CD4-positive, CD25-positive, alpha-beta regulatory T cell (primary cell): ENCODE data around the gene ZNF148. TPM values are rescaled to one million over a fixed set of nuclear protein-coding genes. Genes with fewer than 3 reads are reported as not detected.
A peak's percentile ranks its signal among the peaks of the same experiment; 100 is the strongest.

ENCODE experiments used
- ATAC-seq, 2 donors: fragments of 150-1000 bp; cut with Tn5 transposase; one replicate each; pipeline ENCODE4 v1.10.0; 2021; ENCODE audit warnings: low read depth in 2 of 2, moderate number of reproducible peaks in 2 of 2, moderate library complexity in 1 of 2
- DNase-seq, 3 donors: peaks; one replicate each; pipeline versions ENCODE4 v3.0.0 to v3.0.0-alpha.2; 2012 to 2022; ENCODE audit warnings: mixed read lengths in 1 of 3
- H3K27ac ChIP-seq: one replicate; pipeline ENCODE4 v1.7.0; 2013; ENCODE audit warnings: mild to moderate bottlenecking, low read length; ENCODE audit not compliant: insufficient read depth, poor library complexity, severe bottlenecking
- H3K27me3 ChIP-seq: one replicate; pipeline ENCODE4 v1.7.0; 2013; ENCODE audit warnings: low read length; ENCODE audit not compliant: control insufficient read depth, insufficient read depth
- H3K36me3 ChIP-seq: one replicate; pipeline ENCODE4 v1.7.0; 2013; ENCODE audit warnings: mild to moderate bottlenecking, low read length, moderate library complexity; ENCODE audit not compliant: control insufficient read depth, insufficient read depth
- H3K4me1 ChIP-seq: 2 replicates; pipeline ENCODE4 v1.7.0; 2013; ENCODE audit warnings: mild to moderate bottlenecking, low read length; ENCODE audit not compliant: insufficient read depth, control insufficient read depth, poor library complexity, severe bottlenecking
- H3K4me3 ChIP-seq: one replicate; pipeline ENCODE4 v1.7.0; 2013; ENCODE audit warnings: low read depth, mild to moderate bottlenecking, low read length, moderate library complexity
- H3K9me3 ChIP-seq, 2 experiments: 1 replicate in 1 of 2; 2 replicates in 1 of 2; pipeline ENCODE4 v1.7.0; 2013; ENCODE audit warnings: low read length in 2 of 2, mild to moderate bottlenecking in 1 of 2, moderate library complexity in 1 of 2; ENCODE audit not compliant: control insufficient read depth in 2 of 2
- H3K27ac Mint-ChIP-seq, 3 donors: one replicate each; pipeline ENCODE4 v1.8.0; 2020 to 2022; ENCODE audit warnings: mild to moderate bottlenecking in 3 of 3, mixed read lengths in 3 of 3, moderate library complexity in 2 of 3
- H3K27me3 Mint-ChIP-seq: one replicate; pipeline ENCODE4 v1.8.0; 2022; ENCODE audit warnings: mild to moderate bottlenecking, mixed read lengths
- H3K36me3 Mint-ChIP-seq: one replicate; pipeline ENCODE4 v1.8.0; 2020; ENCODE audit warnings: mixed read lengths
- H3K4me1 Mint-ChIP-seq, 4 donors: one replicate each; pipeline ENCODE4 v1.8.0; 2020 to 2022; ENCODE audit warnings: mixed read lengths in 4 of 4, mild to moderate bottlenecking in 1 of 4
- H3K4me3 Mint-ChIP-seq, 4 donors: one replicate each; pipeline ENCODE4 v1.8.0; 2020 to 2022; ENCODE audit warnings: mild to moderate bottlenecking in 4 of 4, mixed read lengths in 4 of 4, moderate library complexity in 3 of 4
- H3K9me3 Mint-ChIP-seq, 7 donors: one replicate each; pipeline ENCODE4 v1.8.0; 2020 to 2022; ENCODE audit warnings: mixed read lengths in 7 of 7, mild to moderate bottlenecking in 3 of 7, moderate library complexity in 2 of 7
- polyA plus RNA-seq, 4 donors: library from polyadenylated mRNA; unstranded; fragments of 300-500 nt; fragmentation: Illumina TruSeq; gene quantifications; one replicate each; pipeline ENCODE4 v1.2.3, GENCODE V29; 2021
- total RNA-seq: library from RNA; stranded (reverse); gene quantifications from one replicate; pipeline ENCODE4 v1.2.3, GENCODE V29; 2022

Gene ZNF148
- total and polyA plus RNA-seq, 5 donors from 2014 or later, result 50.6 to 75.0 (median 63.8) TPM

- H3K27me3 Mint-ChIP-seq, result no peaks in the 10 kb centered on the region
- H3K4me1 ChIP-seq, result peaks cover 4% of the 10 kb centered on the region
- H3K36me3 Mint-ChIP-seq, result no peaks in the 10 kb centered on the region
- no peak overlapping the region for H3K27ac ChIP-seq
- H3K36me3 ChIP-seq, result no peaks in the 10 kb centered on the region
- H3K27ac Mint-ChIP-seq, result no peak overlapping the region
- no peak for ATAC-seq
- peaks cover 2 to 17% (median 15%) of the 10 kb centered on the region in 4 donors for H3K4me1 Mint-ChIP-seq
- H3K9me3 Mint-ChIP-seq, result peaks cover 0 to 2% (median 0%) of the 10 kb centered on the region in 7 donors
- no peaks in the 10 kb centered on the region for H3K27me3 ChIP-seq
- H3K4me3 Mint-ChIP-seq, result no peak overlapping the region
- no peaks in the 10 kb centered on the region for H3K9me3 ChIP-seq
- DNase-seq, result no peak
- H3K4me3 ChIP-seq, result no peak overlapping the region
Measured at GRCh38 chr3:125386811-125387210, 11.7 kb upstream of the ZNF148 start.

- Histone ChIP-seq H3K9me3 (no peaks in the 10 kb centered on the region), H3K27me3 (no peaks in the 10 kb centered on the region), H3K4me1 (peaks cover 11% of the 10 kb centered on the region), H3K4me3 (no peak overlapping the region), H3K27ac (no peak overlapping the region), H3K36me3 (no peaks in the 10 kb centered on the region)
- no peak overlapping the region for H3K27ac Mint-ChIP-seq
- no peak for DNase-seq
- no peaks in the 10 kb centered on the region for H3K36me3 Mint-ChIP-seq
- H3K27me3 Mint-ChIP-seq, result no peaks in the 10 kb centered on the region
- H3K9me3 Mint-ChIP-seq, result peaks cover 0 to 2% (median 0%) of the 10 kb centered on the region in 7 donors
- H3K4me1 Mint-ChIP-seq, result peaks cover 7 to 16% (median 10%) of the 10 kb centered on the region in 4 donors
- H3K4me3 Mint-ChIP-seq, result no peak overlapping the region
- no peak for ATAC-seq
Measured at GRCh38 chr3:125383744-125384143, 8.6 kb upstream of the ZNF148 start.

- Mint-ChIP-seq H3K27me3 (no peaks in the 10 kb centered on the region), H3K9me3 (peaks cover 0 to 2% (median 0%) of the 10 kb centered on the region in 7 donors), H3K4me1 (peaks cover 7 to 16% (median 9%) of the 10 kb centered on the region in 4 donors), H3K36me3 (no peaks in the 10 kb centered on the region), H3K27ac (no peak overlapping the region), H3K4me3 (no peak overlapping the region)
- Histone ChIP-seq H3K36me3 (no peaks in the 10 kb centered on the region), H3K9me3 (no peaks in the 10 kb centered on the region), H3K27ac (no peak overlapping the region), H3K4me1 (peaks cover 11% of the 10 kb centered on the region), H3K4me3 (no peak overlapping the region), H3K27me3 (no peaks in the 10 kb centered on the region)
- ATAC-seq, result no peak
- no peak for DNase-seq
Measured at GRCh38 chr3:125382298-125382697, 7.2 kb upstream of the ZNF148 start.

DNA sequence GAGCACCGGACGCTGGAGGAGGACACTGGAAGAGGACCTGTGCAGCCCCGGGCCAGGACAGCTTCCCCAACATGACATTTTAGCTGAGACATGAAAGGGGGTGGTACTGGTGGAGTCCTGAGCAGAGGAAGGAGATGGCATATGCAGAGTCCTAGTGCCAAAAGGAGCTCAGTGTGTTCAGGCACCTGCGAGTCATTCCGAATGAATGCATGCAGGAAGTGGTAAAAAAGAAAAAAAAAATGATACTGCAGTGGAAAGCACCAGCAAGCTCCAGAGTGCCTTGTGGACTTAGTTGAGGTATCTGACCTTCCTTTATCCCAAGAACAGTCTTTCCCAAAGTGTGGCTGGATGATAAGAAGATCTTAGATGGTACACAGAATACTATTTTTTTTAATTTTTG lies 6.6 kb upstream of the ZNF148 start:
- peaks cover 7 to 16% (median 10%) of the 10 kb centered on the region in 4 donors for H3K4me1 Mint-ChIP-seq
- DNase-seq (peak in 2 of 3 donors; percentile 11 to 67), ATAC-seq (peak; percentile 68 to 77)
- Histone ChIP-seq H3K36me3 (no peaks in the 10 kb centered on the region), H3K4me1 (peaks cover 11% of the 10 kb centered on the region), H3K9me3 (no peaks in the 10 kb centered on the region), H3K27me3 (no peaks in the 10 kb centered on the region), H3K27ac (no peak overlapping the region), H3K4me3 (no peak overlapping the region)
- H3K9me3 Mint-ChIP-seq, result peaks cover 0 to 2% (median 0%) of the 10 kb centered on the region in 7 donors
- no peak overlapping the region for H3K27ac Mint-ChIP-seq
- no peaks in the 10 kb centered on the region for H3K27me3 Mint-ChIP-seq
- H3K36me3 Mint-ChIP-seq, result no peaks in the 10 kb centered on the region
- H3K4me3 Mint-ChIP-seq, result peak overlapping the region in 3 of 4 donors; percentile 40 to 62 (median 58)

GRCh38 chr3:125381314-125381713 lies 6.2 kb upstream of the ZNF148 start:
- Mint-ChIP-seq H3K4me1 (peaks cover 7 to 16% (median 11%) of the 10 kb centered on the region in 4 donors), H3K36me3 (no peaks in the 10 kb centered on the region), H3K27ac (no peak overlapping the region), H3K27me3 (no peaks in the 10 kb centered on the region), H3K4me3 (peak overlapping the region in 2 of 4 donors; percentile 40 to 58), H3K9me3 (peaks cover 0 to 2% (median 0%) of the 10 kb centered on the region in 7 donors)
- no peak overlapping the region for H3K4me3 ChIP-seq
- no peaks in the 10 kb centered on the region for H3K36me3 ChIP-seq
- no peaks in the 10 kb centered on the region for H3K27me3 ChIP-seq
- H3K9me3 ChIP-seq, result no peaks in the 10 kb centered on the region
- DNase-seq (no peak), ATAC-seq (no peak)
- H3K4me1 ChIP-seq, result peaks cover 11% of the 10 kb centered on the region
- no peak overlapping the region for H3K27ac ChIP-seq

GRCh38 chr3:125379483-125379882 lies 4.4 kb upstream of the ZNF148 start:
- Mint-ChIP-seq H3K27me3 (no peaks in the 10 kb centered on the region), H3K9me3 (peaks cover 0 to 2% (median 0%) of the 10 kb centered on the region in 7 donors), H3K4me1 (peaks cover 13 to 25% (median 17%) of the 10 kb centered on the region in 4 donors), H3K27ac (no peak overlapping the region), H3K4me3 (no peak overlapping the region), H3K36me3 (peaks cover under 1% of the 10 kb centered on the region)
- H3K36me3 ChIP-seq, result no peaks in the 10 kb centered on the region
- no peak overlapping the region for H3K27ac ChIP-seq
- peaks cover 20% of the 10 kb centered on the region for H3K4me1 ChIP-seq
- no peaks in the 10 kb centered on the region for H3K9me3 ChIP-seq
- no peak for ATAC-seq
- no peaks in the 10 kb centered on the region for H3K27me3 ChIP-seq
- no peak for DNase-seq
- H3K4me3 ChIP-seq, result no peak overlapping the region

DNA sequence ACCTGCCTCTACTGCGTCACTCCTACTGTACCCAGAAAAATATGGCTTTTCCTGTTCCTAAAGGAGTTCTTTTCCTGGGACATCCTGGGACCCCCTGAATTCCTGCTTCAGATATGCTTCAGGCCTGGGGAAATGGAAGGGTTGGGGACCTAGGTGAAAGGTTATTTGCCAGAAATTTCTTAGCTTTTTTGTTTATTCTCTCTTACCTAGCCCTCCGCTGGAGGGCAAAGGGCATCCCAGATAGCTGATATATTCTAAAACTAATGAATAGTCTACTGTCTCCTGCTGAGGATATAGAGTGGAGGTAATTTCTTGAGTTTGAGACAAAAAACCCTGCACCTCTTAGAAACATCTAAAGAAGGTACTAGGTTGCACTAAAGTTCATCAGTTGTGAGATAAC lies 3.6 kb upstream of the ZNF148 start:
- Mint-ChIP-seq H3K4me1 (peaks cover 17 to 32% (median 24%) of the 10 kb centered on the region in 4 donors), H3K36me3 (peaks cover 5% of the 10 kb centered on the region), H3K9me3 (no peaks in the 10 kb centered on the region), H3K27me3 (no peaks in the 10 kb centered on the region), H3K27ac (no peak overlapping the region), H3K4me3 (peak overlapping the region in 2 of 4 donors; percentile 22 to 30)
- H3K4me3 ChIP-seq, result no peak overlapping the region
- ATAC-seq (no peak), DNase-seq (no peak)
- no peak overlapping the region for H3K27ac ChIP-seq
- H3K27me3 ChIP-seq, result no peaks in the 10 kb centered on the region
- H3K36me3 ChIP-seq, result no peaks in the 10 kb centered on the region
- no peaks in the 10 kb centered on the region for H3K9me3 ChIP-seq
- H3K4me1 ChIP-seq, result peaks cover 26% of the 10 kb centered on the region

DNA sequence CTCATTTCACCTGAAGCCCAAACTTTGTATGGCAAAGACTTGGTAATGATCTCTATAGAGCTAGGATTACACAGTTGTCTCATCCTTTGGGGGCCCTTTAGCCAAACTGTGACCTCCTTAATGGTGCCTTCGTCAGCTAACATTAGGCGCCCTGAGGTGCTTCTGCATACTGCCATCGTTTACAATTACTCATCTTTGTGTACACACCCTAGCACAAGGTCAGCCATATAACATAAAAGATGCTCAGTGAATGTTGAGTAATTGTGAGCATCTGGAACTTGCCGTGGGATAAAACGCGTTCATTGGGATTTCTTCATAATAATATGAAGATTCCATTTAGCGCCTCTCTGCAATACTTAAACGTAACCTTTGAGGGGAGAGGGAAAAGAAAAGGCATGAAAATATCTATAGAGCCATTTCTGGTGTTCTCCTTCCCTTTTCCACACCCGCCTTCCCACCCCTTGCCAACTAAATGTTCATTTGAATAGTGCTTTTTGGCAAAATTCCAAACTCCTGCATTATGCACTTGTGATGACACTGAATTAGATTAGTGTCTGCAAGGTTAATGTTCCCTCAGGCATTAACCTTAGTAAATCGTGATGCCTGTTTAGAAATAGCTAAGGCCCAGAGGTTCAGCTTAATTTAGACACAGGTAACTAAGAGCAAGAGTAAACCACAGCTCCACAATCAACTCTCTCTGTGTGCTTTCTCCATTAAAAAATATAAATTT lies 990 bp upstream of the ZNF148 start:
- H3K4me1 ChIP-seq, result peaks cover 31% of the 10 kb centered on the region
- H3K27me3 Mint-ChIP-seq, result no peaks in the 10 kb centered on the region
- no peaks in the 10 kb centered on the region for H3K9me3 ChIP-seq
- peaks cover 8% of the 10 kb centered on the region for H3K36me3 Mint-ChIP-seq
- H3K27ac Mint-ChIP-seq, result peak overlapping the region; percentile 98
- no peaks in the 10 kb centered on the region for H3K27me3 ChIP-seq
- H3K4me3 Mint-ChIP-seq, result peak overlapping the region; percentile 95 to 99 (median 96)
- H3K36me3 ChIP-seq, result no peaks in the 10 kb centered on the region
- ATAC-seq, result no peak
- H3K27ac ChIP-seq, result peak overlapping the region; percentile 90
- no peaks in the 10 kb centered on the region for H3K9me3 Mint-ChIP-seq
- H3K4me1 Mint-ChIP-seq, result peaks cover 15 to 45% (median 26%) of the 10 kb centered on the region in 4 donors
- H3K4me3 ChIP-seq, result peak overlapping the region; percentile 95
- DNase-seq, result no peak
